HEK293 (cell line): Measurements from ENCODE around the gene PSTPIP1.
A peak's percentile ranks its signal among the peaks of the same experiment; 100 is the strongest.

Experiments
- CTCF ChIA-PET: fragments of 350-600 bp; formaldehyde crosslinking; extraction: SDS; loops from one replicate; lab custom pipeline; 2021; ENCODE audit warnings: antibody characterized with exemption; lab: Yijun Ruan, JAX
- POLR2A ChIA-PET: fragments of 300-600 bp; formaldehyde crosslinking; extraction: SDS; loops from one replicate; lab custom pipeline; 2020; ENCODE audit warnings: antibody characterized with exemption, inconsistent platforms; lab: Yijun Ruan, JAX
- H3K27ac ChIP-seq: fragments of 200-500 bp; sonication (Bioruptor generic); 2 replicates; pipeline ENCODE4 v1.5.1; 2014; ENCODE audit warnings: low read depth, low read length, control low read depth, inconsistent platforms; ENCODE audit errors: extremely low read depth
- H3K36me3 ChIP-seq, 2 experiments: fragments of 200-500 bp in 1 of 2; sonication (Bioruptor generic) in 1 of 2; 1 replicate in 1 of 2; 2 replicates in 1 of 2; pipeline ENCODE4 v1.5.1; 2014 to 2017; ENCODE audit warnings: inconsistent platforms in 2 of 2, low read length in 2 of 2; ENCODE audit not compliant: control insufficient read depth in 2 of 2, insufficient read depth in 1 of 2
- H3K4me1 ChIP-seq: fragments of 200-500 bp; sonication (Bioruptor generic); 2 replicates; pipeline ENCODE4 v1.5.1; 2014; ENCODE audit warnings: mild to moderate bottlenecking, low read length, inconsistent platforms; ENCODE audit not compliant: control insufficient read depth, insufficient read depth
- H3K4me3 ChIP-seq: 2 replicates; pipeline ENCODE4 v1.5.1; 2011; ENCODE audit warnings: low read depth, mild to moderate bottlenecking, control low read depth, low read length, moderate library complexity
- H3K9me3 ChIP-seq: fragments of 200-500 bp; sonication (Bioruptor generic); 2 replicates; pipeline ENCODE4 v1.5.1; 2014; ENCODE audit warnings: low read depth, low read length, inconsistent platforms; ENCODE audit not compliant: control insufficient read depth, insufficient read depth
- EGR2 ChIP-seq: fragments of 450-650 bp; formaldehyde crosslinking; IDR thresholded peaks from 2 replicates; pipeline ENCODE4 v1.5.1; 2016; ENCODE audit warnings: low read depth, missing biosample characterization, missing genetic modification characterization
- GLI2 ChIP-seq: fragments of 450-650 bp; formaldehyde crosslinking; IDR thresholded peaks from 2 replicates; pipeline ENCODE4; 2017; ENCODE audit warnings: missing biosample characterization, missing genetic modification characterization, low read depth, borderline replicate concordance
- GLI4 ChIP-seq: fragments of 450-650 bp; formaldehyde crosslinking; IDR thresholded peaks from 2 replicates; pipeline ENCODE4 v1.5.1; 2016; ENCODE audit warnings: missing biosample characterization, missing genetic modification characterization
- PATZ1 ChIP-seq: fragments of 450-650 bp; formaldehyde crosslinking; IDR thresholded peaks from 2 replicates; pipeline ENCODE4 v1.5.1; 2016; ENCODE audit warnings: missing biosample characterization, missing genetic modification characterization
- RBAK ChIP-seq: fragments of 450-650 bp; formaldehyde crosslinking; IDR thresholded peaks from 2 replicates; pipeline ENCODE4 v1.5.1; 2016; ENCODE audit warnings: missing biosample characterization, missing genetic modification characterization
- TRIM28 ChIP-seq: IDR thresholded peaks from 2 replicates; pipeline ENCODE4 v1.6.1; 2011; ENCODE audit warnings: low read length, control low read depth, borderline replicate concordance
- ZBTB21 ChIP-seq: fragments of 450-650 bp; formaldehyde crosslinking; IDR thresholded peaks from 2 replicates; pipeline ENCODE4 v1.5.1; 2017; ENCODE audit warnings: missing biosample characterization, missing genetic modification characterization
- ZFHX2 ChIP-seq: fragments of 450-650 bp; formaldehyde crosslinking; conservative IDR thresholded peaks from 2 replicates; pipeline ENCODE4 v1.5.1; 2016; ENCODE audit warnings: missing biosample characterization, missing genetic modification characterization
- ZFP69B ChIP-seq: fragments of 450-650 bp; formaldehyde crosslinking; IDR thresholded peaks from 2 replicates; pipeline ENCODE4 v1.5.1; 2016; ENCODE audit warnings: missing biosample characterization, missing genetic modification characterization
- ZNF114 ChIP-seq: fragments of 450-650 bp; formaldehyde crosslinking; IDR thresholded peaks from 2 replicates; pipeline ENCODE4 v1.5.0; 2017; ENCODE audit warnings: missing biosample characterization, missing genetic modification characterization
- ZNF133 ChIP-seq: fragments of 450-650 bp; formaldehyde crosslinking; IDR thresholded peaks from 2 replicates; pipeline ENCODE4 v1.5.1; 2016; ENCODE audit warnings: missing biosample characterization, missing genetic modification characterization
- ZNF169 ChIP-seq: fragments of 450-650 bp; formaldehyde crosslinking; IDR thresholded peaks from 2 replicates; pipeline ENCODE4 v1.5.1; 2016; ENCODE audit warnings: missing biosample characterization, missing genetic modification characterization
- ZNF302 ChIP-seq: fragments of 450-650 bp; formaldehyde crosslinking; IDR thresholded peaks from 2 replicates; pipeline ENCODE4 v1.5.1; 2016; ENCODE audit warnings: missing biosample characterization, missing genetic modification characterization, low read depth
- ZNF324 ChIP-seq: fragments of 450-650 bp; formaldehyde crosslinking; IDR thresholded peaks from 2 replicates; pipeline ENCODE4 v1.5.1; 2016; ENCODE audit warnings: missing biosample characterization, missing genetic modification characterization
- ZNF341 ChIP-seq: fragments of 450-650 bp; formaldehyde crosslinking; IDR thresholded peaks from 2 replicates; pipeline ENCODE4; 2016; ENCODE audit warnings: low read depth, missing biosample characterization, missing genetic modification characterization
- ZNF423 ChIP-seq: fragments of 450-650 bp; formaldehyde crosslinking; IDR thresholded peaks from 2 replicates; pipeline ENCODE4 v1.5.1; 2016; ENCODE audit warnings: missing biosample characterization, missing genetic modification characterization
- ZNF449 ChIP-seq: fragments of 450-650 bp; formaldehyde crosslinking; IDR thresholded peaks from 2 replicates; pipeline ENCODE4 v1.5.1; 2017; ENCODE audit warnings: missing biosample characterization, mild to moderate bottlenecking, missing genetic modification characterization, moderate library complexity
- ZNF48 ChIP-seq: fragments of 450-650 bp; formaldehyde crosslinking; IDR thresholded peaks from 2 replicates; pipeline ENCODE4 v1.5.1; 2016; ENCODE audit warnings: missing biosample characterization, missing genetic modification characterization
- ZNF513 ChIP-seq: fragments of 450-650 bp; IDR thresholded peaks from 2 replicates; pipeline ENCODE4 v1.5.1; 2018; ENCODE audit warnings: missing biosample characterization, missing genetic modification characterization
- ZNF514 ChIP-seq: fragments of 450-650 bp; formaldehyde crosslinking; IDR thresholded peaks from 2 replicates; pipeline ENCODE4 v1.5.1; 2016; ENCODE audit warnings: missing biosample characterization, missing genetic modification characterization
- ZNF624 ChIP-seq: fragments of 450-650 bp; formaldehyde crosslinking; IDR thresholded peaks from 2 replicates; pipeline ENCODE4 v1.5.1; 2017; ENCODE audit warnings: missing biosample characterization, missing genetic modification characterization

Gene PSTPIP1

DNA sequence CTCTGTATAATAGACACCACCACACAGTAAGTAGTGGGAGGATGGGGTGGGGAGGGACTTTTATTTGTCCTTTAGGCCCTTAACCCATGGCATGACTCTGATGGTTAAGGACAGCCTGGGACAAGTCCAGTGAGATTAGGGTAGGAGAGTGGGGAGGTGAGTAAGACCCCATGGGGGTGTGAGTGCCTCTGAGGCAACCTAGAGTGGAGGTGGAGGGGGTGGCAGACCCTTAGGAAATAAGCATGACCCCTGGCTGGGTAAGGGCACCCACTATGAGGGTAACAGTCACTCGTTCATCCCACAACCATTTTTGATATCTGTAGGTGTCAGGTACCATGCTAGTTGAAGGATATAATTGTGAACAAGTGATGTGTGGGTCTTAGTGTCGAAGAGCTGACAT, 21.0 kb upstream of the PSTPIP1 start:
- Histone ChIP-seq H3K4me1 (no peaks in the 10 kb centered on the region), H3K4me3 (no peak overlapping the region), H3K27ac (no peak overlapping the region), H3K36me3 (no peaks in the 10 kb centered on the region), H3K9me3 (no peaks in the 10 kb centered on the region)
- POLR2A ChIA-PET, result no interaction called here
- TF ChIP-seq TRIM28, result no peak
- TF ChIP-seq EGR2 (tag by site-specific recombination), result peak; percentile 78
- no peak for TF ChIP-seq ZNF514 (tag by site-specific recombination)
- peak; percentile 66 for TF ChIP-seq ZFHX2 (tag by site-specific recombination)
- CTCF ChIA-PET, result interaction anchor here (0.6 to 2.2 kb wide), 24 partner anchors 9 to 840 kb away, joined by 3 to 20 read pairs (median 4); partner anchors contain the start of gene PSTPIP1

- H3K27ac ChIP-seq, result no peak overlapping the region
- POLR2A ChIA-PET, result no interaction called here
- no peaks in the 10 kb centered on the region for H3K36me3 ChIP-seq
- no peak for TF ChIP-seq ZNF423 (tag by site-specific recombination)
- TF ChIP-seq ZNF48 (tag by site-specific recombination), result no peak
- TF ChIP-seq ZNF133 (tag by site-specific recombination), result no peak
- no peak for TF ChIP-seq ZNF324
- TF ChIP-seq EGR2 (tag by site-specific recombination), result 0 out of 2 replicates have a peak, but pooled peaks have one; percentile 33
- TF ChIP-seq ZNF302 (tag by site-specific recombination), result no peak
- no peak for TF ChIP-seq ZNF169 (tag by site-specific recombination)
- no peak overlapping the region for H3K4me3 ChIP-seq
- no peaks in the 10 kb centered on the region for H3K9me3 ChIP-seq
- H3K4me1 ChIP-seq, result no peaks in the 10 kb centered on the region
- CTCF ChIA-PET, result interaction anchor here (0.6 to 2.2 kb wide), 8 partner anchors 11 to 677 kb away, joined by 3 to 20 read pairs (median 4); no protein-coding TSS in a partner anchor
Measured at GRCh38 chr15:76974456-76975036, 20.4 kb upstream of the PSTPIP1 start.

GRCh38 chr15:76976141-76976540, 18.8 kb upstream of the PSTPIP1 start:
- POLR2A ChIA-PET, result no interaction called here
- H3K36me3 ChIP-seq, result no peaks in the 10 kb centered on the region
- no peaks in the 10 kb centered on the region for H3K9me3 ChIP-seq
- no peaks in the 10 kb centered on the region for H3K4me1 ChIP-seq
- CTCF ChIA-PET, result interaction anchor here (0.6 to 1.1 kb wide), 5 partner anchors 14 to 59 kb away, joined by 3 to 5 read pairs (median 3); no protein-coding TSS in a partner anchor
- H3K4me3 ChIP-seq, result no peak overlapping the region
- no peak for TF ChIP-seq ZBTB21 (tag by site-specific recombination)
- TF ChIP-seq ZNF341, result no peak
- no peak for TF ChIP-seq GLI2 (tag by site-specific recombination)
- no peak for TF ChIP-seq ZNF449 (tag by site-specific recombination)
- no peak for TF ChIP-seq GLI4 (tag by site-specific recombination)
- no peak for TF ChIP-seq ZNF624 (tag by site-specific recombination)
- no peak for TF ChIP-seq RBAK (tag by site-specific recombination)
- TF ChIP-seq ZFHX2 (tag by site-specific recombination), result no peak
- no peak for TF ChIP-seq PATZ1 (tag by site-specific recombination)
- TF ChIP-seq ZNF114 (tag by site-specific recombination), result no peak
- no peak for TF ChIP-seq ZNF513 (tag by site-specific recombination)
- TF ChIP-seq ZFP69B (tag by site-specific recombination), result no peak
- no peak overlapping the region for H3K27ac ChIP-seq
